MM.1S (cell line): Measurements from ENCODE around the gene TAOK1.

Experiments
- DNase-seq: peaks from one replicate; pipeline ENCODE4 v3.0.0-alpha.2; 2015
- H2AFZ ChIP-seq: fragments of 300-600 bp; sonication (generic); 2 replicates; pipeline ENCODE4 v1.6.0; 2016; ENCODE audit warnings: antibody characterized with exemption, low read length
- H3F3A ChIP-seq: fragments of 300-600 bp; sonication (generic); 2 replicates; pipeline ENCODE4 v1.6.1; 2016; ENCODE audit warnings: mild to moderate bottlenecking, antibody characterized with exemption, low read length, moderate library complexity, mixed read lengths; ENCODE audit not compliant: insufficient read depth
- H3K27ac ChIP-seq: fragments of 300-600 bp; sonication (generic); 2 replicates; pipeline ENCODE4 v1.5.1; 2016; ENCODE audit warnings: mild to moderate bottlenecking, low read length
- H3K27me3 ChIP-seq: fragments of 300-600 bp; sonication (generic); replicated peaks from 2 replicates; pipeline ENCODE4 v1.6.0; 2016; ENCODE audit warnings: low read length; ENCODE audit not compliant: insufficient read depth
- H3K36me3 ChIP-seq: fragments of 300-600 bp; sonication (generic); replicated peaks from 2 replicates; pipeline ENCODE4 v1.6.1; 2016; ENCODE audit warnings: mild to moderate bottlenecking, low read length, mixed read lengths; ENCODE audit not compliant: insufficient read depth
- H3K4me1 ChIP-seq: fragments of 300-600 bp; sonication (generic); 2 replicates; pipeline ENCODE4 v1.6.1; 2016; ENCODE audit warnings: low read length, mixed read lengths
- H3K4me2 ChIP-seq: fragments of 300-600 bp; sonication (generic); 2 replicates; pipeline ENCODE4 v1.6.0; 2016; ENCODE audit warnings: low read depth, low read length
- H3K4me3 ChIP-seq: fragments of 300-600 bp; sonication (generic); 2 replicates; pipeline ENCODE4 v1.5.1; 2016; ENCODE audit warnings: low read length, mixed read lengths
- H3K79me2 ChIP-seq: fragments of 300-600 bp; sonication (generic); 2 replicates; pipeline ENCODE4 v1.6.1; 2016; ENCODE audit warnings: mixed run types, low read length, mixed read lengths
- H3K9ac ChIP-seq: fragments of 300-600 bp; sonication (generic); 2 replicates; pipeline ENCODE4 v1.6.1; 2016; ENCODE audit warnings: low read length, mixed read lengths
- H3K9me2 ChIP-seq: fragments of 300-600 bp; sonication (generic); replicated peaks from 2 replicates; pipeline ENCODE4 v1.6.1; 2016; ENCODE audit warnings: mild to moderate bottlenecking, low read length, mixed read lengths; ENCODE audit not compliant: insufficient read depth
- H3K9me3 ChIP-seq: fragments of 300-600 bp; sonication (generic); replicated peaks from 2 replicates; pipeline ENCODE4 v1.6.1; 2016; ENCODE audit warnings: mild to moderate bottlenecking, low read length, mixed read lengths; ENCODE audit not compliant: insufficient read depth
- H4K20me1 ChIP-seq: fragments of 300-600 bp; sonication (generic); 2 replicates; pipeline ENCODE4 v1.6.1; 2016; ENCODE audit warnings: mild to moderate bottlenecking, low read length, moderate library complexity, mixed read lengths; ENCODE audit not compliant: insufficient read depth
- EZH2 ChIP-seq: fragments of 300-600 bp; sonication (generic); optimal IDR thresholded peaks from 2 replicates; pipeline ENCODE3; 2017; ENCODE audit warnings: low read depth, mild to moderate bottlenecking, antibody characterized with exemption, low read length, mixed read lengths
- EZH2phosphoT487 ChIP-seq: fragments of 300-600 bp; sonication (generic); IDR thresholded peaks from 2 replicates; pipeline ENCODE4 v1.6.1; 2018; ENCODE audit warnings: antibody characterized with exemption, low read length
- TF ChIP-seq, protein P1 (sequence below): fragments of 300-600 bp; sonication (generic); IDR thresholded peaks from 2 replicates; pipeline ENCODE4 v1.5.1; 2016; ENCODE audit warnings: antibody characterized with exemption, low read length, mixed read lengths

Gene TAOK1

DNA sequence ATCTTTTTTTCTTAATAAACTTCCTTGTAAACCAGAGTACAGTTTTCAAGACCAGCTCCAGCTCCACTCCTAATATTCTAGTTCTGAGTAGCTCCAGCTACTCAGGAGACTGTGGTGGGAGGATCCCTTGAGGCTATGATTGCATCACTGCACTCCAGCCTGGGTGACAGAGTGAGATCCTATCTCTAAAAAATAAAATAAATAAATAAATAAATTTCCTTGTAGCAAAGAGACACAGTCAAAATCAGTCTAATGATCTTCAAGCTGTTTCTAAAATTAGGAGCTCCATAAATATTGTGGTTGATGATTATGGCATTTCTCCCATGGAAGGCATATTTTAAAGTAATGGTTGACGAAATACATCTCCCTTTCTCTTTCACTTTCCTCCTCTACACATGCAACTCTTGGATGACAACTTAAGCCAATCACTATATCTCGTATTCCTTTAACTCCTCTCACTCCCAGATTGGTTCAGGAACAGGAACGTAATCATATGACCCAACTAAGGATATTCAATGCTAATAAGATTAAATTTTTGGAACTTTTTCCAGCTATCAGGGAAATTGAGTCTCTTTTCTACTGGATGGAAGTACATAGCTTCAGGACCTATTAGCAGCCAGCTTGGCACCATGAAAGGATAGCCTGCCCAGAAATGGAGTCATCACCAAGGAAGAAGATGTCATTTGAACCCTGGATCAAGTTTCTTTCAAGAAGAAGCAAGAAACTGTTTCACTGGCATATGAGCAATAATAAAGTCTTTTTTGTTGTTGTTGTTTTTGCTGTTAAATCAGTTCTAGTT is 42.1 kb upstream of the TAOK1 start:
- TF ChIP-seq, protein P1, sequence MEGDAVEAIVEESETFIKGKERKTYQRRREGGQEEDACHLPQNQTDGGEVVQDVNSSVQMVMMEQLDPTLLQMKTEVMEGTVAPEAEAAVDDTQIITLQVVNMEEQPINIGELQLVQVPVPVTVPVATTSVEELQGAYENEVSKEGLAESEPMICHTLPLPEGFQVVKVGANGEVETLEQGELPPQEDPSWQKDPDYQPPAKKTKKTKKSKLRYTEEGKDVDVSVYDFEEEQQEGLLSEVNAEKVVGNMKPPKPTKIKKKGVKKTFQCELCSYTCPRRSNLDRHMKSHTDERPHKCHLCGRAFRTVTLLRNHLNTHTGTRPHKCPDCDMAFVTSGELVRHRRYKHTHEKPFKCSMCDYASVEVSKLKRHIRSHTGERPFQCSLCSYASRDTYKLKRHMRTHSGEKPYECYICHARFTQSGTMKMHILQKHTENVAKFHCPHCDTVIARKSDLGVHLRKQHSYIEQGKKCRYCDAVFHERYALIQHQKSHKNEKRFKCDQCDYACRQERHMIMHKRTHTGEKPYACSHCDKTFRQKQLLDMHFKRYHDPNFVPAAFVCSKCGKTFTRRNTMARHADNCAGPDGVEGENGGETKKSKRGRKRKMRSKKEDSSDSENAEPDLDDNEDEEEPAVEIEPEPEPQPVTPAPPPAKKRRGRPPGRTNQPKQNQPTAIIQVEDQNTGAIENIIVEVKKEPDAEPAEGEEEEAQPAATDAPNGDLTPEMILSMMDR = no peak
- no peak for TF ChIP-seq EZH2
- TF ChIP-seq EZH2phosphoT487 = no peak

DNA sequence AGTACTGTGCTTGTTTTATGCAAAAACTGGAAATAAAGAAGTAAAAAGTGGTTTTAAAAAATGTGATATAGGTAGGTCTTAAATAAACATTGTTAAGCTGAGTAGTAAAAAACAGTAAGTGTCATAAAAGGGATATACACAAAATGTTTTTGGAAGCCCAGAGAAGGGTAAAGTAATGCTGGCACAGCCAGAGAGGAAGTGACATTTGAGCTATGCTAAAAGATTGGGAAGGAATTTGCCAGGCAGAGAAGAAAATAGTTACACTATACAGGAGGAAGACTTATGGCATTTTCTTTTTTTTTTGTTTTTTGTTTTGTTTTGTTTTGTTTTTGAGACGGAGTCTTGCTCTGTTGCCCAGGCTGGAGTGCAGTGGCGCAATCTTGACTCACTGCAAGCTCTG is 40.8 kb upstream of the TAOK1 start:
- Histone ChIP-seq H2AFZ (no peak overlapping the region), H3K27ac (no peak overlapping the region)

More for the DNA sequence above, 42.1 kb upstream of the TAOK1 start:
- Histone ChIP-seq H3F3A (no peaks in the 10 kb centered on the region), H3K27ac (no peak overlapping the region), H3K4me1 (no peaks in the 10 kb centered on the region), H3K27me3 (no peaks in the 10 kb centered on the region), H2AFZ (no peak overlapping the region), H3K9me3 (no peaks in the 10 kb centered on the region), H4K20me1 (no peaks in the 10 kb centered on the region), H3K4me3 (no peak overlapping the region), H3K9ac (no peak overlapping the region), H3K9me2 (no peaks in the 10 kb centered on the region), H3K36me3 (no peaks in the 10 kb centered on the region), H3K79me2 (no peaks in the 10 kb centered on the region), H3K4me2 (no peak overlapping the region)
- DNase-seq = no peak

DNA sequence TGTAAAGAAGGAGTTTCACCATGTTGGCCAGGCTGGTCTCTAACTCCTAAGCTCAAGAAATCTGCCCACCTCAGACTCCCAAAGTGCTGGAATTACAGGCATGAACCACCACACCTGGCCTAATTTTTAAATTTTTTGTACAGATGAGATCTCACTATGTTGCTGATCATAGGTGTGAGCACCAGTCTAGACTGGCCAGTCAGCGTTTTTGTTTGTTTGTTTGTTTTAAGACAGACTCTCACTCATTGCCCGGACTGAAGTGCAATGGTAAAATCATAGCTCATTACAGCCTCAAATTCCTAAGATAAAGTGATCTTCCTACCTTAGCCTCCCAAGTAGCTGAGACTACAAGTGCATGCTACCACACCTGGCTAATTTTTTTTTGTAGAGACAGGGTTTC is 38.0 kb upstream of the TAOK1 start:
- no peak overlapping the region for H2AFZ ChIP-seq
- H3K27ac ChIP-seq = no peak overlapping the region
- DNase-seq = no peak
- no peak overlapping the region for H3K9ac ChIP-seq
- H3K9me3 ChIP-seq = no peaks in the 10 kb centered on the region
- TF ChIP-seq EZH2phosphoT487 (no peak), EZH2 (no peak)
- TF ChIP-seq, protein P1 = no peak
- H3K79me2 ChIP-seq = no peaks in the 10 kb centered on the region
- H3K27me3 ChIP-seq = no peaks in the 10 kb centered on the region
- H3K36me3 ChIP-seq = no peaks in the 10 kb centered on the region
- H3K9me2 ChIP-seq = no peaks in the 10 kb centered on the region
- no peaks in the 10 kb centered on the region for H3K4me1 ChIP-seq
- no peaks in the 10 kb centered on the region for H3F3A ChIP-seq
- no peak overlapping the region for H3K4me2 ChIP-seq
- H4K20me1 ChIP-seq = no peaks in the 10 kb centered on the region
- H3K4me3 ChIP-seq = no peak overlapping the region

More for the DNA sequence above, 40.8 kb upstream of the TAOK1 start:
- Histone ChIP-seq H3K9me3 (no peaks in the 10 kb centered on the region), H3K4me2 (no peak overlapping the region), H3K9me2 (no peaks in the 10 kb centered on the region), H3K36me3 (no peaks in the 10 kb centered on the region), H4K20me1 (no peaks in the 10 kb centered on the region), H3K4me1 (no peaks in the 10 kb centered on the region), H3F3A (no peaks in the 10 kb centered on the region), H3K9ac (no peak overlapping the region), H3K4me3 (no peak overlapping the region), H3K79me2 (no peaks in the 10 kb centered on the region), H3K27me3 (no peaks in the 10 kb centered on the region)
- TF ChIP-seq EZH2 = no peak
- TF ChIP-seq, protein P1 = no peak
- no peak for TF ChIP-seq EZH2phosphoT487
- DNase-seq = no peak
